Endothelial cell of umbilical vein (primary cell): ENCODE results near the gene VPREB3. TPM values are rescaled to one million over a fixed set of nuclear protein-coding genes. Genes with fewer than 3 reads are reported as not detected.

Experiments used
- BruUV-seq: library from RNA; stranded (reverse); fragments of 400-500 nt; replicated peaks from 2 replicates; lab custom pipeline; 2021; lab: Mats Ljungman, UMichigan
- CTCF ChIA-PET: fragments of 300-600, 350-600 bp; sonication (Branson Sonifier 250); formaldehyde crosslinking; loops from one replicate; lab custom pipeline; 2021; ENCODE audit warnings: antibody characterized with exemption, inconsistent platforms; lab: Charles Lee
- POLR2A ChIA-PET: fragments of 300-600, 350-600 bp; sonication (Branson Sonifier 250); formaldehyde crosslinking; loops from one replicate; lab custom pipeline; 2021; ENCODE audit warnings: antibody characterized with exemption, inconsistent platforms; lab: Charles Lee
- DNase-seq: peaks from one replicate; pipeline ENCODE4 v3.0.0-alpha.2; 2011; ENCODE audit warnings: low read depth, low spot score
- FAIRE-seq: peaks from 2 replicates; lab custom pipeline; 2011; peaks lifted over from hg19 to GRCh38; lab: Jason Lieb, UNC
- H2AFZ ChIP-seq: 2 replicates; pipeline ENCODE4 v1.6.0; 2012; ENCODE audit warnings: low read depth, low read length, control low read depth, inconsistent platforms
- H3K27ac ChIP-seq: 2 replicates; pipeline ENCODE4 v1.5.1; 2011; ENCODE audit warnings: low read depth, mild to moderate bottlenecking, control low read depth, low read length, moderate library complexity; ENCODE audit not compliant: insufficient read depth
- H3K27me3 ChIP-seq, 2 experiments: 2 replicates each; pipeline versions ENCODE4 v1.6.0 to v1.6.1; 2011; ENCODE audit warnings: low read length in 2 of 2, mixed read lengths in 1 of 2; ENCODE audit not compliant: control insufficient read depth in 2 of 2, insufficient read depth in 2 of 2
- H3K36me3 ChIP-seq, 2 experiments: 2 replicates in 1 of 2; 3 replicates in 1 of 2; pipeline ENCODE4 v1.5.1; 2011; ENCODE audit warnings: low read length in 2 of 2, mild to moderate bottlenecking in 1 of 2, moderate library complexity in 1 of 2; ENCODE audit not compliant: control insufficient read depth in 2 of 2, insufficient read depth in 2 of 2; ENCODE audit errors: extremely low read depth in 1 of 2
- H3K4me1 ChIP-seq: 3 replicates; pipeline ENCODE4 v1.5.1; 2011; ENCODE audit warnings: mild to moderate bottlenecking, low read length; ENCODE audit not compliant: control insufficient read depth, insufficient read depth; ENCODE audit errors: extremely low read depth
- H3K4me2 ChIP-seq: 2 replicates; pipeline ENCODE4 v1.6.1; 2011; ENCODE audit warnings: low read length, control low read depth, mixed read lengths; ENCODE audit not compliant: insufficient read depth
- H3K4me3 ChIP-seq, 3 experiments: fragments of 200-600 bp in 1 of 3; sonication (generic), shearing (Covaris generic) in 1 of 3; replicated peaks in 1 of 3; 2 replicates each; pipeline ENCODE4 v1.5.1; 2011 to 2016; ENCODE audit warnings: control low read depth in 3 of 3, low read length in 3 of 3, mild to moderate bottlenecking in 2 of 3, inconsistent platforms in 1 of 3, low read depth in 1 of 3, moderate library complexity in 1 of 3; ENCODE audit not compliant: insufficient read depth in 1 of 3
- H3K79me2 ChIP-seq: 2 replicates; pipeline ENCODE4 v1.6.0; 2012; ENCODE audit warnings: low read length, inconsistent platforms; ENCODE audit not compliant: control insufficient read depth, insufficient read depth
- H3K9ac ChIP-seq: replicated peaks from 2 replicates; pipeline ENCODE3; 2011; ENCODE audit warnings: low read length, control low read depth; ENCODE audit not compliant: insufficient read depth; ENCODE audit errors: extremely low read depth
- H3K9me1 ChIP-seq: replicated peaks from 3 replicates; pipeline ENCODE4 v1.6.0; 2011; ENCODE audit warnings: mild to moderate bottlenecking, low read length; ENCODE audit not compliant: control insufficient read depth, insufficient read depth; ENCODE audit errors: extremely low read depth
- H3K9me3 ChIP-seq: replicated peaks from 2 replicates; pipeline ENCODE4 v1.5.1; 2012; ENCODE audit warnings: low read length, inconsistent platforms; ENCODE audit not compliant: control insufficient read depth, insufficient read depth
- H4K20me1 ChIP-seq: replicated peaks from 2 replicates; pipeline ENCODE3; 2011; ENCODE audit warnings: mild to moderate bottlenecking, low read length; ENCODE audit not compliant: control insufficient read depth, insufficient read depth; ENCODE audit errors: extremely low read depth
- CTCF ChIP-seq, 2 donors: IDR thresholded peaks; 1 replicate in 1 of 2; 2 replicates in 1 of 2; pipeline ENCODE4 v1.5.1; 2011; ENCODE audit warnings: low read length in 2 of 2, mild to moderate bottlenecking in 2 of 2, moderate library complexity in 2 of 2, control low read depth in 1 of 2, inconsistent platforms in 1 of 2, low read depth in 1 of 2; ENCODE audit not compliant: insufficient read depth in 1 of 2; ENCODE audit errors: extremely low read depth in 1 of 2
- EZH2 ChIP-seq: IDR thresholded peaks from 2 replicates; pipeline ENCODE4 v1.6.1; 2012; ENCODE audit warnings: borderline replicate concordance, low read depth, mild to moderate bottlenecking, moderate library complexity, low read length, inconsistent platforms; ENCODE audit not compliant: severe bottlenecking
- FOS ChIP-seq: IDR thresholded peaks from 2 replicates; pipeline ENCODE4 v1.6.1; 2011; ENCODE audit warnings: mild to moderate bottlenecking, low read length, moderate library complexity, borderline replicate concordance; ENCODE audit not compliant: insufficient read depth
- GATA2 ChIP-seq: IDR thresholded peaks from 2 replicates; pipeline ENCODE4 v1.7.0; 2011; ENCODE audit warnings: low read depth, mild to moderate bottlenecking, moderate library complexity, mixed read lengths, low read length; ENCODE audit not compliant: insufficient read length, insufficient read depth
- JUN ChIP-seq: IDR thresholded peaks from 2 replicates; pipeline ENCODE4 v1.6.1; 2011; ENCODE audit warnings: borderline replicate concordance, low read depth; ENCODE audit not compliant: insufficient read length, insufficient read depth
- MAX ChIP-seq: IDR thresholded peaks from 2 replicates; pipeline ENCODE4 v1.6.1; 2011; ENCODE audit not compliant: insufficient read depth, insufficient read length
- MYC ChIP-seq: IDR thresholded peaks from one replicate; pipeline ENCODE4 v1.6.1; 2011; ENCODE audit warnings: mild to moderate bottlenecking, low read depth, low read length
- POLR2A ChIP-seq: IDR thresholded peaks from 2 replicates; pipeline ENCODE4 v1.6.1; 2012; ENCODE audit warnings: low read depth, mild to moderate bottlenecking, control low read depth, low read length
- POLR2AphosphoS5 ChIP-seq: IDR thresholded peaks from 2 replicates; pipeline ENCODE4 v1.6.1; 2012; ENCODE audit warnings: low read depth, mild to moderate bottlenecking, control low read depth, low read length, moderate library complexity; ENCODE audit not compliant: insufficient read depth
- dilution Hi-C: fragments of 300-500 bp; cut with MboI; formaldehyde crosslinking; loops from one replicate; pipeline ENCODE4 v1.15.0; 2019; ENCODE audit warnings: low sequenced_read_pairs; ENCODE audit not compliant: extremely low pct_ligation_motif_present
- intact Hi-C: fragments of 100-400 bp; cut with micrococcal nuclease; formaldehyde crosslinking; loops from one replicate; pipeline ENCODE4 v1.10.0; 2022
- polyA plus RNA-seq, 4 experiments: library from polyadenylated mRNA; depleted of rRNA in 3 of 4; stranded (reverse) in 3 of 4; unstranded in 1 of 4; fragments of >200 nt; gene quantifications; 2 replicates each; pipeline versions ENCODE4 v1.2.1 to v1.2.3, GENCODE V29; 2011 to 2012; ENCODE audit warnings: missing spikeins in 1 of 4
- total RNA-seq: library from RNA; stranded (reverse); gene quantifications from 2 replicates; pipeline ENCODE4 v1.2.3, GENCODE V29; 2021

Gene VPREB3
- total and polyA plus RNA-seq, 2 donors (not counting 3 experiments of a cell fraction or from before 2014, with no cell fraction given), result not detected

- Histone ChIP-seq H3K36me3 (no peaks in the 10 kb centered on the region), H3K9ac (no peak overlapping the region), H2AFZ (no peak overlapping the region), H4K20me1 (no peaks in the 10 kb centered on the region), H3K79me2 (no peaks in the 10 kb centered on the region), H3K9me3 (no peaks in the 10 kb centered on the region), H3K9me1 (no peaks in the 10 kb centered on the region), H3K4me1 (no peaks in the 10 kb centered on the region), H3K27me3 (peaks cover 1% of the 10 kb centered on the region in 2 experiments), H3K27ac (no peak overlapping the region), H3K4me2 (no peak overlapping the region), H3K4me3 (no peak overlapping the region)
- POLR2A ChIA-PET, result no interaction called here
- intact Hi-C loops, result no loop called here
- CTCF ChIA-PET, result interaction anchor here (0.6 kb wide), 1 partner anchor 48 kb away, joined by 3 read pairs; no protein-coding TSS in a partner anchor
- FAIRE-seq (no peak), DNase-seq (no peak)
- TF ChIP-seq GATA2, result no peak
- TF ChIP-seq POLR2AphosphoS5, result no peak
- TF ChIP-seq FOS, result no peak
- no peak for TF ChIP-seq EZH2
- no peak for TF ChIP-seq MAX
- dilution Hi-C loops, result no loop called here
- no TSS peak for BruUV-seq
These were observed 31.5 kb downstream of the VPREB3 start for GRCh38 chr22:23722724-23723123.

- H3K36me3 ChIP-seq, result no peaks in the 10 kb centered on the region
- DNase-seq (no peak), FAIRE-seq (no peak)
- intact Hi-C loops (no loop called here), dilution Hi-C loops (no loop called here)
- no peak overlapping the region for H3K4me3 ChIP-seq
- CTCF ChIA-PET, result interaction anchor here (0.6 kb wide), 1 partner anchor 49 kb away, joined by 3 read pairs; no protein-coding TSS in a partner anchor
- BruUV-seq, result no TSS peak
- H3K9ac ChIP-seq, result no peak overlapping the region
- H3K4me2 ChIP-seq, result no peak overlapping the region
- TF ChIP-seq GATA2 (no peak), JUN (no peak), CTCF (IDR thresholded peaks at IDR 0.05; ENCODE audit: extremely low read depth in 1 of 2, insufficient read depth in 1 of 2, low read depth in 1 of 2, low read length in 2 of 2) (no peak), MAX (no peak), EZH2 (no peak), POLR2A (no peak), MYC (no peak), POLR2AphosphoS5 (no peak)
- no peaks in the 10 kb centered on the region for H3K79me2 ChIP-seq
- no peak overlapping the region for H3K27ac ChIP-seq
- H3K4me1 ChIP-seq, result no peaks in the 10 kb centered on the region
- H3K27me3 ChIP-seq, result no peaks in the 10 kb centered on the region
- POLR2A ChIA-PET, result no interaction called here
- H2AFZ ChIP-seq, result no peak overlapping the region
- no peaks in the 10 kb centered on the region for H3K9me1 ChIP-seq
- no peaks in the 10 kb centered on the region for H3K9me3 ChIP-seq
- H4K20me1 ChIP-seq, result no peaks in the 10 kb centered on the region
These were observed 32.1 kb downstream of the VPREB3 start for GRCh38 chr22:23722160-23722559.
